ENCODE measurements around the gene HEATR5A. TPM values are rescaled to one million over a fixed set of nuclear protein-coding genes. Genes with fewer than 3 reads are reported as not detected.
"Not testable (repeated sequence)": the region's sequence is repeated elsewhere in the genome, so short reads cannot be mapped to it uniquely, and the experiment has no call there.

The HEATR5A gene
- total and polyA plus RNA-seq, 2 experiments from 2014 or later, result 25.8 to 32.5 TPM

- not testable (repeated sequence) for H3F3A ChIP-seq (replicated peaks; ENCODE audit: low read depth); H3K4me3 Mint-ChIP-seq; ATAC-seq; H3K36me3 ChIP-seq (ENCODE audit: insufficient read depth); H3K27me3 Mint-ChIP-seq (ENCODE audit: insufficient read depth, low read depth, poor library complexity); H3K79me2 ChIP-seq (replicated peaks; ENCODE audit: insufficient read depth); H4K20me1 ChIP-seq (replicated peaks; ENCODE audit: insufficient read depth); H2AFZ ChIP-seq; H3K27ac ChIP-seq (ENCODE audit: low read depth); H3K9me2 ChIP-seq (ENCODE audit: insufficient read depth); H3K4me2 ChIP-seq; DNase-seq (ENCODE audit: low spot score); H3K4me1 Mint-ChIP-seq; H3K9me3 Mint-ChIP-seq; H3K4me3 ChIP-seq; H3K4me1 ChIP-seq (ENCODE audit: insufficient read depth); H3K27ac Mint-ChIP-seq; H3K27me3 ChIP-seq (ENCODE audit: insufficient read depth)
- H3K36me3 Mint-ChIP-seq (ENCODE audit: low read depth), result peaks cover 22% of the 10 kb centered on the region
Measured at GRCh38 chr14:31312370-31312769, 108.0 kb downstream of the HEATR5A start.

GRCh38 chr14:31307618-31308017 is 112.7 kb downstream of the HEATR5A start:
- no peak for TF ChIP-seq ZNF331 (CRISPR knock-in tag; IDR thresholded peaks at IDR 0.05; ENCODE audit: low read depth)
- TF ChIP-seq NANOG (IDR thresholded peaks at IDR 0.05; ENCODE audit: borderline replicate concordance), result no peak
- no peak for TF ChIP-seq ZNF114 (CRISPR knock-in tag; IDR thresholded peaks at IDR 0.05)
- TF ChIP-seq EZH2phosphoT487 (IDR thresholded peaks at IDR 0.05; ENCODE audit: unreplicated experiment), result no peak
- no peak overlapping the region for H3K27ac ChIP-seq (ENCODE audit: low read depth)
- H3K4me2 ChIP-seq, result no peak overlapping the region
- Mint-ChIP-seq H3K9me3 (no peaks in the 10 kb centered on the region), H3K36me3 (ENCODE audit: low read depth) (peaks cover 16% of the 10 kb centered on the region), H3K27ac (no peak overlapping the region), H3K4me3 (no peak overlapping the region), H3K27me3 (ENCODE audit: insufficient read depth, low read depth, poor library complexity) (no peaks in the 10 kb centered on the region), H3K4me1 (no peaks in the 10 kb centered on the region)
- H4K20me1 ChIP-seq (replicated peaks; ENCODE audit: insufficient read depth), result no peaks in the 10 kb centered on the region
- H3K27me3 ChIP-seq (ENCODE audit: insufficient read depth), result no peaks in the 10 kb centered on the region
- no peak overlapping the region for H3K4me3 ChIP-seq
- H3F3A ChIP-seq (replicated peaks; ENCODE audit: low read depth), result no peaks in the 10 kb centered on the region
- no peaks in the 10 kb centered on the region for H3K79me2 ChIP-seq (replicated peaks; ENCODE audit: insufficient read depth)
- H3K4me1 ChIP-seq (ENCODE audit: insufficient read depth), result no peaks in the 10 kb centered on the region
- no peak overlapping the region for H2AFZ ChIP-seq
- peaks cover 4% of the 10 kb centered on the region; the same call in 1 of the 2 replicates for H3K36me3 ChIP-seq (ENCODE audit: insufficient read depth)
- ATAC-seq (no peak), DNase-seq (ENCODE audit: low spot score) (no peak)
- no peaks in the 10 kb centered on the region for H3K9me2 ChIP-seq (ENCODE audit: insufficient read depth)

GRCh38 chr14:31307198-31307597 is 113.2 kb downstream of the HEATR5A start:
- H3K27me3 Mint-ChIP-seq (ENCODE audit: insufficient read depth, low read depth, poor library complexity), result no peaks in the 10 kb centered on the region
- peaks cover 7% of the 10 kb centered on the region; the same call in 1 of the 2 replicates for H3K36me3 ChIP-seq (ENCODE audit: insufficient read depth)
- no peak overlapping the region for H2AFZ ChIP-seq
- peaks cover 12% of the 10 kb centered on the region for H3K36me3 Mint-ChIP-seq (ENCODE audit: low read depth)
- no peak overlapping the region for H3K27ac Mint-ChIP-seq
- no peaks in the 10 kb centered on the region for H3K79me2 ChIP-seq (replicated peaks; ENCODE audit: insufficient read depth)
- H3K4me3 ChIP-seq, result no peak overlapping the region
- no peaks in the 10 kb centered on the region for H3K9me2 ChIP-seq (ENCODE audit: insufficient read depth)
- no peak overlapping the region for H3K4me2 ChIP-seq
- H3K27me3 ChIP-seq (ENCODE audit: insufficient read depth), result no peaks in the 10 kb centered on the region
- H4K20me1 ChIP-seq (replicated peaks; ENCODE audit: insufficient read depth), result no peaks in the 10 kb centered on the region
- DNase-seq (ENCODE audit: low spot score) (no peak), ATAC-seq (no peak)
- H3K4me1 Mint-ChIP-seq, result no peaks in the 10 kb centered on the region
- no peak overlapping the region for H3K27ac ChIP-seq (ENCODE audit: low read depth)
- no peaks in the 10 kb centered on the region for H3F3A ChIP-seq (replicated peaks; ENCODE audit: low read depth)
- no peaks in the 10 kb centered on the region for H3K9me3 Mint-ChIP-seq
- no peak overlapping the region for H3K4me3 Mint-ChIP-seq
- H3K4me1 ChIP-seq (ENCODE audit: insufficient read depth), result no peaks in the 10 kb centered on the region
- no peak for TF ChIP-seq STAT1 (IDR thresholded peaks at IDR 0.05; ENCODE audit: unreplicated experiment)
- TF ChIP-seq CREB1 (CRISPR knock-in tag; IDR thresholded peaks at IDR 0.05; ENCODE audit: low read depth), result no peak
- no peak for TF ChIP-seq JUNB (IDR thresholded peaks at IDR 0.05; ENCODE audit: unreplicated experiment)
- no peak for TF ChIP-seq EZH2phosphoT487 (IDR thresholded peaks at IDR 0.05; ENCODE audit: unreplicated experiment)
- TF ChIP-seq REST (IDR thresholded peaks at IDR 0.05; ENCODE audit: unreplicated experiment), result no peak
- no peak for TF ChIP-seq ZNF462 (CRISPR knock-in tag; IDR thresholded peaks at IDR 0.05)

All from GM23338 (cell line).